HepG2 (cell line): ENCODE data around the gene TLDC2. TPM values are rescaled to one million over a fixed set of nuclear protein-coding genes. Genes with fewer than 3 reads are reported as not detected.
A peak's percentile ranks its signal among the peaks of the same experiment; 100 is the strongest.

Experiments
- ATAC-seq: fragments of 200-7000 bp; cut with Tn5 transposase; 3 replicates; pipeline ENCODE4 v1.9.1; 2020; ENCODE audit warnings: mild to moderate bottlenecking, moderate library complexity
- BruUV-seq: library from RNA; stranded (reverse); fragments of 400-500 nt; replicated peaks from 2 replicates; lab custom pipeline; 2021; lab: Mats Ljungman, UMichigan
- CTCF ChIA-PET: fragments of 300-600 bp; formaldehyde crosslinking; extraction: SDS; loops from one replicate; lab custom pipeline; 2021; ENCODE audit warnings: low total read pairs, inconsistent platforms, low intra/inter-chr PET ratio; lab: Yijun Ruan, JAX
- POLR2A ChIA-PET: fragments of 350-600 bp; sonication (Branson Sonifier 250); formaldehyde crosslinking; loops from one replicate; lab custom pipeline; 2020; ENCODE audit warnings: antibody characterized with exemption, inconsistent platforms; lab: Yijun Ruan, JAX
- DNase-seq: peaks from one replicate; pipeline ENCODE4 v3.0.0-alpha.2; 2015; ENCODE audit warnings: low spot score
- FAIRE-seq: peaks from 3 replicates; lab custom pipeline; 2011; peaks lifted over from hg19 to GRCh38; lab: Jason Lieb, UNC
- H2AFZ ChIP-seq: one replicate; pipeline ENCODE4 v1.6.1; 2011; ENCODE audit warnings: low read length, inconsistent platforms
- H3K27ac ChIP-seq: fragments of 300-600 bp; 3 replicates; pipeline ENCODE4 v1.8.0; 2011; ENCODE audit warnings: mixed run types, mild to moderate bottlenecking, mixed read lengths, low read length, inconsistent platforms; ENCODE audit not compliant: insufficient read depth; ENCODE audit errors: extremely low read length
- H3K27me3 ChIP-seq, 2 experiments: fragments of 200-600 bp in 1 of 2; 2 replicates in 1 of 2; 3 replicates in 1 of 2; pipeline versions ENCODE4 v1.6.0 to v1.8.0; 2011; ENCODE audit warnings: low read length in 2 of 2, mild to moderate bottlenecking in 2 of 2, moderate library complexity in 2 of 2, inconsistent platforms in 1 of 2; ENCODE audit not compliant: insufficient read depth in 2 of 2, control insufficient read depth in 1 of 2
- H3K36me3 ChIP-seq, 2 experiments: fragments of 200-600 bp in 1 of 2; replicated peaks in 1 of 2; 2 replicates in 1 of 2; 3 replicates in 1 of 2; pipeline versions ENCODE4 v1.5.1 to v1.8.0; 2011; ENCODE audit warnings: low read length in 2 of 2, inconsistent platforms in 1 of 2; ENCODE audit not compliant: insufficient read depth in 2 of 2, control insufficient read depth in 1 of 2
- H3K4me1 ChIP-seq: 2 replicates; pipeline ENCODE4 v1.5.1; 2012; ENCODE audit warnings: low read length, inconsistent platforms; ENCODE audit not compliant: insufficient read depth
- H3K4me2 ChIP-seq: 2 replicates; pipeline ENCODE4 v1.6.0; 2011; ENCODE audit warnings: low read depth, low read length, inconsistent platforms
- H3K4me3 ChIP-seq, 3 experiments: fragments of 200-600 bp in 1 of 3; sonication (generic), shearing (Covaris generic) in 1 of 3; replicated peaks in 1 of 3; 2 replicates each; pipeline ENCODE4 v1.5.1; 2011 to 2016; ENCODE audit warnings: low read length in 3 of 3, inconsistent platforms in 2 of 3, low read depth in 2 of 3, mild to moderate bottlenecking in 2 of 3, control low read depth in 1 of 3, mixed read lengths in 1 of 3; ENCODE audit not compliant: insufficient read depth in 1 of 3
- H3K79me2 ChIP-seq: one replicate; pipeline ENCODE4 v1.6.1; 2011; ENCODE audit warnings: low read length, inconsistent platforms; ENCODE audit not compliant: insufficient read depth
- H3K9ac ChIP-seq: 2 replicates; pipeline ENCODE4 v1.6.0; 2011; ENCODE audit warnings: mild to moderate bottlenecking, low read depth, low read length, inconsistent platforms; ENCODE audit not compliant: insufficient read depth
- H3K9me3 ChIP-seq: 2 replicates; pipeline ENCODE4 v1.5.1; 2012; ENCODE audit warnings: mild to moderate bottlenecking, low read length
- H4K20me1 ChIP-seq: 2 replicates; pipeline ENCODE4 v1.6.0; 2011; ENCODE audit warnings: inconsistent platforms, mild to moderate bottlenecking, low read length, moderate library complexity; ENCODE audit not compliant: insufficient read depth
- ATF7 ChIP-seq, 2 experiments: fragments of 450-650 bp in 1 of 2; sonication (generic) in 1 of 2; formaldehyde crosslinking in 1 of 2; IDR thresholded peaks; 2 replicates each; pipeline versions ENCODE4 v1.4.0 to v1.6.1; 2016 to 2020; ENCODE audit warnings: antibody characterized with exemption in 1 of 2, mild to moderate bottlenecking in 1 of 2, missing genetic modification reagents in 1 of 2
- ZNF292 ChIP-seq: sonication (generic); formaldehyde crosslinking; IDR thresholded peaks from 2 replicates; pipeline ENCODE4 v1.8.1; 2022; ENCODE audit warnings: mild to moderate bottlenecking, low read depth, missing genetic modification reagents, borderline replicate concordance
- WGBS: methylation state at CpG from one replicate; pipeline ENCODE4 v1.1.6; 2017; ENCODE audit warnings: low lambda C conversion rate; 5-methylcytosine and 5-hydroxymethylcytosine counted together
- in situ Hi-C: cut with HindIII; loops from 2 replicates; pipeline ENCODE4 v1.10.0; 2017; ENCODE audit warnings: low pct_unique_long_range_greater_than_20kb; ENCODE audit not compliant: extremely low pct_ligation_motif_present
- intact Hi-C: fragments of 100-400 bp; cut with micrococcal nuclease; formaldehyde crosslinking; loops from one replicate; pipeline ENCODE4 v1.10.0; 2022; ENCODE audit not compliant: unreplicated experiment
- polyA plus RNA-seq, 8 experiments: library from polyadenylated mRNA; depleted of rRNA in 3 of 8; stranded (reverse) in 7 of 8; unstranded in 1 of 8; fragments of >200 nt; fragmentation: Illumina TruSeq in 4 of 8; extraction: Trizol in 4 of 8; gene quantifications; 2 replicates each; pipeline versions ENCODE4 v1.2.1 to v1.2.3, GENCODE V29; 2011 to 2016; ENCODE audit warnings: low read depth in 4 of 8, missing spikeins in 1 of 8, mixed read lengths in 1 of 8; ENCODE audit not compliant: insufficient read depth in 1 of 8
- total RNA-seq, 5 experiments: library from RNA; depleted of rRNA; stranded (reverse); fragments of >200 nt; fragmentation: Illumina TruSeq; extraction: Trizol; gene quantifications; 2 replicates each; pipeline ENCODE4 v1.2.3, GENCODE V29; 2016; ENCODE audit warnings: low read depth in 1 of 5
- TF ChIP-seq, protein P1 (sequence below): sonication (generic); formaldehyde crosslinking; IDR thresholded peaks from 2 replicates; pipeline ENCODE4 v1.4.0; 2020; ENCODE audit warnings: missing genetic modification reagents
- TF ChIP-seq, protein P2 (sequence below): sonication (generic); formaldehyde crosslinking; IDR thresholded peaks from 2 replicates; pipeline ENCODE4 v1.4.0; 2020; ENCODE audit warnings: missing genetic modification reagents, mild to moderate bottlenecking, borderline replicate concordance

The TLDC2 gene
- total and polyA plus RNA-seq, 2 of the 13 experiments (the other 11 are each of a cell fraction or from before 2014, with no cell fraction given): 1.5 to 1.6 TPM

DNA sequence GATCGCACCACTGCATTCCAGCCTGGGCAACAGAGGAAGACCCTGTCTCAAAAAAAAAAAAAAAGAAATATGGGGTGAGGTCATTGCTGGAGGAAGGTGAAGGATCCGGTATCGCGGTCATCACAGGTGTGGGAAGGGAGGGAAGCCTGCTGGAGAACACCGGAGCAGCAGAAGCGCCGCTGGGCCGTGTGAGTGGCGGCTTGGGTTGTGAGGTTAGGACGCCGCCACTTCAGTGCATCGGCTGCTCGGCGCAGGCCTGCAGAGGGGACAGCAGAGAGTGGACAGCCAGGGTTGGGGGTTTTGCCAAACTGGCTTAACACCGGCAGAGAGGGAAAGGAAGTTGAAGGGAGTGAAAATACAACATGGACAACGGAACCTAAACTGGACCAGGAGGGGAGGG lies 5.4 kb downstream of the TLDC2 start:
- WGBS: 84% methylated on average over 16 of the region's 16 CpGs
- TF ChIP-seq, protein P1, sequence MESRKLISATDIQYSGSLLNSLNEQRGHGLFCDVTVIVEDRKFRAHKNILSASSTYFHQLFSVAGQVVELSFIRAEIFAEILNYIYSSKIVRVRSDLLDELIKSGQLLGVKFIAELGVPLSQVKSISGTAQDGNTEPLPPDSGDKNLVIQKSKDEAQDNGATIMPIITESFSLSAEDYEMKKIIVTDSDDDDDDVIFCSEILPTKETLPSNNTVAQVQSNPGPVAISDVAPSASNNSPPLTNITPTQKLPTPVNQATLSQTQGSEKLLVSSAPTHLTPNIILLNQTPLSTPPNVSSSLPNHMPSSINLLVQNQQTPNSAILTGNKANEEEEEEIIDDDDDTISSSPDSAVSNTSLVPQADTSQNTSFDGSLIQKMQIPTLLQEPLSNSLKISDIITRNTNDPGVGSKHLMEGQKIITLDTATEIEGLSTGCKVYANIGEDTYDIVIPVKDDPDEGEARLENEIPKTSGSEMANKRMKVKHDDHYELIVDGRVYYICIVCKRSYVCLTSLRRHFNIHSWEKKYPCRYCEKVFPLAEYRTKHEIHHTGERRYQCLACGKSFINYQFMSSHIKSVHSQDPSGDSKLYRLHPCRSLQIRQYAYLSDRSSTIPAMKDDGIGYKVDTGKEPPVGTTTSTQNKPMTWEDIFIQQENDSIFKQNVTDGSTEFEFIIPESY (CRISPR knock-in tag): peak; percentile 50; the same call in 1 of the 2 replicates
- TF ChIP-seq ATF7 (IDR thresholded peaks at IDR 0.05) (0 out of 2 replicates have a peak, but pooled peaks have one; percentile 28), ATF7 (CRISPR knock-in tag; IDR thresholded peaks at IDR 0.05) (no peak), ZNF292 (CRISPR knock-in tag) (no peak)
- TF ChIP-seq, protein P2, sequence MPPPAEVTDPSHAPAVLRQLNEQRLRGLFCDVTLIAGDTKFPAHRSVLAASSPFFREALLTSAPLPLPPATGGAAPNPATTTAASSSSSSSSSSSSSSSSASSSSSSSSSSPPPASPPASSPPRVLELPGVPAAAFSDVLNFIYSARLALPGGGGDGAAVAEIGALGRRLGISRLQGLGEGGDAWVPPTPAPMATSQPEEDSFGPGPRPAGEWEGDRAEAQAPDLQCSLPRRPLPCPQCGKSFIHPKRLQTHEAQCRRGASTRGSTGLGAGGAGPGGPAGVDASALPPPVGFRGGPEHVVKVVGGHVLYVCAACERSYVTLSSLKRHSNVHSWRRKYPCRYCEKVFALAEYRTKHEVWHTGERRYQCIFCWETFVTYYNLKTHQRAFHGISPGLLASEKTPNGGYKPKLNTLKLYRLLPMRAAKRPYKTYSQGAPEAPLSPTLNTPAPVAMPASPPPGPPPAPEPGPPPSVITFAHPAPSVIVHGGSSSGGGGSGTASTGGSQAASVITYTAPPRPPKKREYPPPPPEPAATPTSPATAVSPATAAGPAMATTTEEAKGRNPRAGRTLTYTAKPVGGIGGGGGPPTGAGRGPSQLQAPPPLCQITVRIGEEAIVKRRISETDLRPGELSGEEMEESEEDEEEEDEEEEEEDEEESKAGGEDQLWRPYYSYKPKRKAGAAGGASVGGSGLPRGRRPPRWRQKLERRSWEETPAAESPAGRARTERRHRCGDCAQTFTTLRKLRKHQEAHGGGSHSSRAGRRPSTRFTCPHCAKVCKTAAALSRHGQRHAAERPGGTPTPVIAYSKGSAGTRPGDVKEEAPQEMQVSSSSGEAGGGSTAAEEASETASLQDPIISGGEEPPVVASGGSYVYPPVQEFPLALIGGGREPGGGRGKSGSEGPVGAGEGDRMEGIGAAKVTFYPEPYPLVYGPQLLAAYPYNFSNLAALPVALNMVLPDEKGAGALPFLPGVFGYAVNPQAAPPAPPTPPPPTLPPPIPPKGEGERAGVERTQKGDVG (CRISPR knock-in tag): 0 out of 2 replicates have a peak, but pooled peaks have one; percentile 42
- ChIA-PET CTCF (no interaction called here), POLR2A (interaction anchor here (0.8 to 2.5 kb wide), 4 partner anchors 10 to 73 kb away, joined by 3 to 18 read pairs (median 4); no protein-coding TSS in a partner anchor)
- Histone ChIP-seq H3K36me3 (no peaks in the 10 kb centered on the region), H3K4me1 (peaks cover 29% of the 10 kb centered on the region), H3K4me3 (no peak overlapping the region), H2AFZ (no peak overlapping the region), H4K20me1 (no peaks in the 10 kb centered on the region), H3K27me3 (no peaks in the 10 kb centered on the region), H3K79me2 (no peaks in the 10 kb centered on the region), H3K9me3 (no peaks in the 10 kb centered on the region), H3K27ac (no peak overlapping the region), H3K9ac (no peak overlapping the region), H3K4me2 (0 out of 2 replicates have a peak overlapping the region, but pooled peaks have one; percentile 13)
- BruUV-seq: no TSS peak
- intact Hi-C loops (no loop called here), in situ Hi-C loops (no loop called here)
- FAIRE-seq: no peak
- DNase-seq: no peak
- no peak for ATAC-seq
